ENCODE data around the gene ITGA2B.

DNA sequence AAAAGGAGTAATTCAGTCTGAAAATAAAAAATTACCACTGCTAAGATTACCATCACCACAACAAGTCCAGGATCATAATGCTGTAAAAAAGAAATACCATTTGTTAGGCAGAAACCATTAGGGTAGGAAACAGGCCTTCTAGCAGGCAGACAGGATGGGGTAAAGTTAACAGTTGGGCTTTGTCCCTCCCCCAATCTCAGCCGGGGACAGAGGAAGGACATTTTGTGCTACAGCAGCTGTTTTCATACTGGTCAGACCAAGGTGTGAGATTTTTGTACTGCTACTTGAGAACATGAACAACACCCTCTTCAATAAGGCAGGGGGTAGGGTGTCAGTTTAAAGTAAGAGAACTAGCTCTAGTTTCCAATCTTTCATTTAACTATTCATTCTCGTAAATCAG, 49.2 kb upstream of the ITGA2B start:
- TF ChIP-seq, protein P1, sequence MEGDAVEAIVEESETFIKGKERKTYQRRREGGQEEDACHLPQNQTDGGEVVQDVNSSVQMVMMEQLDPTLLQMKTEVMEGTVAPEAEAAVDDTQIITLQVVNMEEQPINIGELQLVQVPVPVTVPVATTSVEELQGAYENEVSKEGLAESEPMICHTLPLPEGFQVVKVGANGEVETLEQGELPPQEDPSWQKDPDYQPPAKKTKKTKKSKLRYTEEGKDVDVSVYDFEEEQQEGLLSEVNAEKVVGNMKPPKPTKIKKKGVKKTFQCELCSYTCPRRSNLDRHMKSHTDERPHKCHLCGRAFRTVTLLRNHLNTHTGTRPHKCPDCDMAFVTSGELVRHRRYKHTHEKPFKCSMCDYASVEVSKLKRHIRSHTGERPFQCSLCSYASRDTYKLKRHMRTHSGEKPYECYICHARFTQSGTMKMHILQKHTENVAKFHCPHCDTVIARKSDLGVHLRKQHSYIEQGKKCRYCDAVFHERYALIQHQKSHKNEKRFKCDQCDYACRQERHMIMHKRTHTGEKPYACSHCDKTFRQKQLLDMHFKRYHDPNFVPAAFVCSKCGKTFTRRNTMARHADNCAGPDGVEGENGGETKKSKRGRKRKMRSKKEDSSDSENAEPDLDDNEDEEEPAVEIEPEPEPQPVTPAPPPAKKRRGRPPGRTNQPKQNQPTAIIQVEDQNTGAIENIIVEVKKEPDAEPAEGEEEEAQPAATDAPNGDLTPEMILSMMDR (conservative IDR thresholded peaks at IDR 0.05 in 1 of 2, IDR thresholded peaks at IDR 0.05 in 1 of 2; ENCODE audit: extremely low read depth in 1 of 2, insufficient read depth in 1 of 2, low read depth in 1 of 2, low read length in 2 of 2): no peak
- TF ChIP-seq EZH2 (IDR thresholded peaks at IDR 0.05; ENCODE audit: borderline replicate concordance, low read length): no peak
